H1 (cell line): ENCODE measurements around the gene GMEB2. TPM values are rescaled to one million over a fixed set of nuclear protein-coding genes. Genes with fewer than 3 reads are reported as not detected.
A peak's percentile ranks its signal among the peaks of the same experiment; 100 is the strongest.

Experiments used
- CEBPB ChIP-seq: IDR thresholded peaks from 2 replicates; pipeline ENCODE4 v1.6.1; 2012; ENCODE audit warnings: low read depth, low read length
- CREB1 ChIP-seq: IDR thresholded peaks from 2 replicates; pipeline ENCODE4 v1.6.1; 2012; ENCODE audit warnings: inconsistent platforms
- polyA plus RNA-seq, 7 experiments: library from polyadenylated mRNA; depleted of rRNA in 3 of 7; stranded (reverse) in 5 of 7; unstranded in 2 of 7; fragments of >200 nt in 5 of 7; fragments of 200-250 nt in 2 of 7; gene quantifications; 1 replicate in 5 of 7; 2 replicates in 1 of 7; 4 replicates in 1 of 7; pipeline versions ENCODE4 v1.2.1 to v1.2.3, GENCODE V29; 2011 to 2013; ENCODE audit warnings: missing spikeins in 2 of 7, mixed read lengths in 2 of 7
- total RNA-seq: library from RNA; stranded (reverse); fragmentation: NEBNext Ultra II Directional; extraction: Animal tissue kit (Norgen Biotek cat#: 25700); gene quantifications from 2 replicates; pipeline ENCODE4 v1.2.1, GENCODE V29; 2021
- TF ChIP-seq, protein P1 (sequence below): IDR thresholded peaks from 2 replicates; pipeline ENCODE4 v1.6.1; 2012; ENCODE audit warnings: inconsistent platforms

Gene GMEB2
- total and polyA plus RNA-seq, 2 of the 8 experiments (the other 6 are each of a cell fraction or from before 2014, with no cell fraction given) = 12.9 to 14.2 TPM

DNA sequence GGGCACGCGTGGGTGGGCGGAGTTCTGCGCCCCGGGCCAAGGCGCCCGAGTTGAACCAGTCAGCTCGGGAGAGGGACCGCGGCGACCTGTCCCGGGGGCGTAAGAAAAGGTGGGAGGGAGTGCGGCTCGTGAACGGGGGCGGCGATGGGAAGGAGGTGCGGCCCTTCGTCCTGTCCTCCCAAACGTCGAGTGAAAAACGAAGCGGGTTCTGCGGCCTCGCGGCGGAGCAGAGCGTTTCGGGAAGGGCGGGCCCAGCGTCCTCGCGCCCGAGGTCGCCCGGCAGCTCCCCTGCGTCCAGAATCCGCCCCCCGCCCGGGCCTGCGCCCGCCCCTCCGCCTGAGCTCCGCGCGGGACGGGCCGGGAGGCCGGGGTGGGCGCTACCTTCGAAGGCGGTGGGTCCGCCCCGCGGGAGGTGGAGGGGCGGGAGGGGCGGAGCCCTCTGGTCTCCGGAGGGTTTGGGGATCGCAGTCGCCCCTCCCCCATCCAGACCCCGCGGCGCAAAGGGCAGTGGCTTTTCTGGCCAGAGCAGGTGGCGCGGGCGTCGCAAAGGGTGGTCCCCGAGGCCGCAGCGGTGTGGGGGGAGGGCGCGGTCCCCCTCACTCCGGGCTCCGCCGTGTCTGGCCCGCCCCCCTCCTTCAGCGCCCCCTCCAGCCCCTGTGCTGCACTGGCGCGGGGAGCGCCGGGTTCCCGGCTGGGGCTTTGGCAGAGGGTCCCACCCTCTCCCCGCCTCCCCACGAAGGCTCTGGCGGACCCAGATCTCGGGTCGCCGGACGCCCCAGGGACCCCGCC is 25.5 kb upstream of the GMEB2 start (continued):
- TF ChIP-seq, protein P1, sequence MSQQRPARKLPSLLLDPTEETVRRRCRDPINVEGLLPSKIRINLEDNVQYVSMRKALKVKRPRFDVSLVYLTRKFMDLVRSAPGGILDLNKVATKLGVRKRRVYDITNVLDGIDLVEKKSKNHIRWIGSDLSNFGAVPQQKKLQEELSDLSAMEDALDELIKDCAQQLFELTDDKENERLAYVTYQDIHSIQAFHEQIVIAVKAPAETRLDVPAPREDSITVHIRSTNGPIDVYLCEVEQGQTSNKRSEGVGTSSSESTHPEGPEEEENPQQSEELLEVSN = peak; percentile 63
- no peak for TF ChIP-seq CREB1
- no peak for TF ChIP-seq CEBPB
